ENCODE measurements around the gene SGF29. TPM values are rescaled to one million over a fixed set of nuclear protein-coding genes. Genes with fewer than 3 reads are reported as not detected.

SGF29 gene
- total and polyA plus RNA-seq, 2 of the 8 experiments (the other 6 are each of a cell fraction or from before 2014, with no cell fraction given) = 3.1 to 22.7 TPM

DNA sequence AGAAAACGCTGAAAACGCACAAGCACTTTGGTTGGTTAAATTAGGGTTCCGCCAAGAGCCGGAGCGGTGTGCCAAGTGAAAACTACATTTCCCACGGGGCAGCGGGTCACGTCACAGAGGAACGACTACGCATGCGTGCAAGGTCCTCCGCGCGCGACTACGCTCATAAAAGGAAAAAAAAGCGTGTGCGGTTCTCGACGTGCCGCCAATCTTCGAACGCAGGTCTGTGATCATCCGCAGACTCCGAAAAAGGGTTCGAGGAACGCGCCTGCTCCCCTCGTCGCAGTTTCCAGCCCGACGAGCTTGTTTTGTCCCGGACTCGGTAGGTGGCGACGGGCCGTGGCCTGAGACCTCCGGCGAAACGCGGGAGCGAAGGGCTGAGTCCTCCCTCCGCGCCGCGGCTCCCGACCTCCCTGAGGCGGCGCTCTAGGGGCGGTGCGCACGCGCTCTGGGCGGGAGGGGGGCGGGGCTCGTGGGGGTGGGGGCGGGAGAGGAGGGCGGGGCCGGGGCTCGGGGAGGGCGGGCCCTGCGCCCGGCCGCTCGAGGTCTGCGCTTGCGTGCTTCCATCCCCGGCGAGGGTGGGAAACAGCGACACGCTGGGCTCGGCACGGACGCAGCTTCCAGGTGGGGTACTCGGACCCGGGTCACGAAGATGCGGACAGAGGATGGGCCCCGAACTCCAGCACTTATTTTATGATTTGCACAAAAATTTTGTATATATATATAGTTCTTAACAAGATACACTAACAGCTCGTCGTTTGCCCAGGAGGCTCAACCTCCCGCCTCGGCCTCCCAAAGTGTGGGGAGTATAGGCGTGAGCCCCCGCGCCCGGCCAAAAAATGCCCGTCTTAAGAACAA lies at the start of gene SGF29 (continued):
- TF ChIP-seq HDAC2 (IDR thresholded peaks at IDR 0.05; ENCODE audit: borderline replicate concordance in 1 of 2, low read depth in 2 of 2, low read length in 2 of 2) (0 out of 4 replicates have a peak, but pooled peaks have one; percentile 14 to 38), PHF8 (conservative IDR thresholded peaks at IDR 0.05; ENCODE audit: low read depth, low read length) (peak; percentile 99), E2F6 (IDR thresholded peaks at IDR 0.05) (peak; percentile 81), CEBPB (IDR thresholded peaks at IDR 0.05; ENCODE audit: low read depth, low read length) (no peak), SP4 (IDR thresholded peaks at IDR 0.05; ENCODE audit: low read length) (peak; percentile 75; the same call in 1 of the 2 replicates), SUZ12 (IDR thresholded peaks at IDR 0.05; ENCODE audit: low read length) (no peak), ASH2L (IDR thresholded peaks at IDR 0.05; ENCODE audit: low read length) (peak; percentile 68), USF2 (IDR thresholded peaks at IDR 0.05; ENCODE audit: low read length) (no peak), CHD2 (IDR thresholded peaks at IDR 0.05; ENCODE audit: low read length) (peak; percentile 12; the same call in 1 of the 2 replicates), ATF3 (IDR thresholded peaks at IDR 0.05; ENCODE audit: insufficient read depth, low read depth, low read length) (0 out of 2 replicates have a peak, but pooled peaks have one; percentile 1), SIN3A (conservative IDR thresholded peaks at IDR 0.05 in 1 of 2, IDR thresholded peaks at IDR 0.05 in 1 of 2; ENCODE audit: low read depth in 1 of 2, low read length in 2 of 2) (peak in 1 of 2 experiments; percentile 68; a peak in 2 of 4 replicates), EP300 (IDR thresholded peaks at IDR 0.05; ENCODE audit: borderline replicate concordance in 1 of 2, low read depth in 2 of 2, low read length in 2 of 2) (no peak), CTCF (IDR thresholded peaks at IDR 0.05; ENCODE audit: control extremely low read depth in 1 of 3, insufficient read depth in 1 of 3, low read depth in 1 of 3, low read length in 3 of 3) (peak; percentile 28 to 42 (median 34); a peak in 3 of 4 replicates)
- TF ChIP-seq, protein P1, sequence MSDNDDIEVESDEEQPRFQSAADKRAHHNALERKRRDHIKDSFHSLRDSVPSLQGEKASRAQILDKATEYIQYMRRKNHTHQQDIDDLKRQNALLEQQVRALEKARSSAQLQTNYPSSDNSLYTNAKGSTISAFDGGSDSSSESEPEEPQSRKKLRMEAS (IDR thresholded peaks at IDR 0.05) = peak; percentile 74

Measured in H1 (cell line).